ES-I3 (cell line): ENCODE results near the gene TACR3.
"Not testable (repeated sequence)": the region's sequence is repeated elsewhere in the genome, so short reads cannot be mapped to it uniquely, and the experiment has no call there.

Experiments
- H3K36me3 ChIP-seq: 2 replicates; pipeline ENCODE4 v1.6.1; 2013; ENCODE audit warnings: mild to moderate bottlenecking, low read length, control low read depth, moderate library complexity; ENCODE audit not compliant: insufficient read depth
- H3K4me1 ChIP-seq: 2 replicates; pipeline ENCODE4 v1.6.1; 2013; ENCODE audit warnings: mild to moderate bottlenecking, control low read depth, low read length; ENCODE audit not compliant: insufficient read depth
- H3K9ac ChIP-seq: 2 replicates; pipeline ENCODE4 v1.6.1; 2013; ENCODE audit warnings: low read depth, mild to moderate bottlenecking, low read length, moderate library complexity
- H3K9me3 ChIP-seq: 2 replicates; pipeline ENCODE4 v1.6.1; 2013; ENCODE audit warnings: mild to moderate bottlenecking, low read length, moderate library complexity; ENCODE audit not compliant: control insufficient read depth, insufficient read depth

Gene TACR3

GRCh38 chr4:103645991-103646390, 73.8 kb downstream of the TACR3 start:
- no peaks in the 10 kb centered on the region for H3K36me3 ChIP-seq
- no peak overlapping the region for H3K9ac ChIP-seq
- H3K4me1 ChIP-seq = no peaks in the 10 kb centered on the region
- H3K9me3 ChIP-seq = 0 out of 2 replicates have a peak, but pooled peaks cover 2% of the 10 kb centered on the region

DNA sequence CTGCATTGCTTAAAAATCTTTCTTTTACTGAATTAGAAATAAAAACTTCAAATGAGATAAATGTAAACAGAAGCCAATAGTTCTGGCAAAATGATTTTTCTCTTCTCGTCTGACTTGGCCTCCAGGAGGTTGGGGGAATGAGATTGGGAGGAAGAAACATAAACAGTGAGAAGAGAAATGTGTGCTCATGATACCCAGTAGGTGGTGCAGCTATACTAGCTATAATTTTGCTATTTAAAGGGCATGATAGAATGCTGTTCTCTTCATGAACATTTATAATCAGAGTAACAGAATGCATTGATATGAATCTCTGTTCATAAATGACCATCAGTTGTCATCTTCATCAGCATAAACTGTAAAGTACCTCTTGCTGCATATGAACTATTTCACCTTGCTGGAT, 85.5 kb downstream of the TACR3 start:
- Histone ChIP-seq H3K36me3 (no peaks in the 10 kb centered on the region), H3K9ac (no peak overlapping the region), H3K9me3 (no peaks in the 10 kb centered on the region), H3K4me1 (no peaks in the 10 kb centered on the region)

GRCh38 chr4:103626296-103626695, 93.5 kb downstream of the TACR3 start:
- Histone ChIP-seq H3K9ac (no peak overlapping the region), H3K4me1 (0 out of 2 replicates have a peak, but pooled peaks cover 3% of the 10 kb centered on the region), H3K36me3 (no peaks in the 10 kb centered on the region), H3K9me3 (no peaks in the 10 kb centered on the region)

GRCh38 chr4:103591841-103592240, 127.9 kb downstream of the TACR3 start:
- Histone ChIP-seq H3K9me3 (no peaks in the 10 kb centered on the region), H3K9ac (no peak overlapping the region), H3K4me1 (no peaks in the 10 kb centered on the region), H3K36me3 (no peaks in the 10 kb centered on the region)

DNA sequence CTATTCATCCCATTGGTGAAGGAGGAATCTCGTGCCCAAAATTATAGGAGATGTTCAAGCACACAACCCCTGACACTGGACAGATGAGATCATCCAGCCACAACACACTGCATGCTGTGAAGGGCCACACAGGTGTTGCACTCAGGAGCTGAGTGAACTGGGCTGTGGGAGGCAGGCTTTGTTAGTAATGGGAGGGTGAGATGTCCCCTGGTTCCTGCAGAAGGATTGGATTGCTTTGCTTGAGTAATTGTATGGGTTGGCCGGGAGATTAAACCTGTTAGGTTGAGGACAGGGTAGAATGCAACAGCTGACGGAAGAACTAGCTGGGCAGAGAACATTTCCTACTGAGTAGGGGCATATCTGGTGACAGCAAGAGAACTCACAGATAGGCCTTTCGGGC, 152.2 kb downstream of the TACR3 start:
- Histone ChIP-seq H3K4me1 (no peaks in the 10 kb centered on the region), H3K36me3 (no peaks in the 10 kb centered on the region), H3K9ac (no peak overlapping the region), H3K9me3 (no peaks in the 10 kb centered on the region)

DNA sequence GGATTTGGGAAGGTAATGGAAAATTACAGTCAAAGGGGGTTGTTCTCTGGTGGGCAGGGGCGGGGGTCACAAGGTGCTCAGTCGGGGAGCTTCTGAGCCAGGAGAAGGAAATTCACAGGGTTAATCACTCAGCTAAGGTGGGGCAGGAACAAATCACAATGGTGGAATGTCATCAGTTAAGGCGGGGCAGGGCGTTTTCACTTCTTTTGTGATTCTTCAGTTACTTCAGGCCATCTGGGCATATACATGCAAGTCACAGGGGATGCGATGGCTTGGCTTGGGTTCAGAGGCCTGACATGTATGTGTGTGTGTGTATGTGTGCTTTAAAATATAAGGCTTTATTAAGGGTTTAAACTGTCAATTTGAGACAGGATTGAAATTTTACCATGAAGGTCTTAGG, 160.6 kb downstream of the TACR3 start:
- H3K9ac ChIP-seq, H3K36me3 ChIP-seq, H3K4me1 ChIP-seq, H3K9me3 ChIP-seq: not testable (repeated sequence)
